Cardiac muscle cell (in vitro differentiated cells and primary cell): ENCODE measurements around the gene AURKA. TPM values are rescaled to one million over a fixed set of nuclear protein-coding genes. Genes with fewer than 3 reads are reported as not detected.

ENCODE experiments used
- DNase-seq, 2 donors: peaks; one replicate each; pipeline versions ENCODE4 v3.0.0 to v3.0.0-alpha.2; 2010 to 2017; ENCODE audit warnings: low read depth in 1 of 2, low spot score in 1 of 2
- H3K27ac ChIP-seq: fragments of 200-600 bp; sonication (generic); 2 replicates; pipeline ENCODE4 v1.5.1; 2016
- H3K27me3 ChIP-seq: fragments of 200-600 bp; sonication (generic); 2 replicates; pipeline ENCODE4 v1.6.0; 2016; ENCODE audit warnings: control low read depth
- H3K36me3 ChIP-seq: fragments of 200-600 bp; sonication (generic); 2 replicates; pipeline ENCODE4 v1.5.1; 2016; ENCODE audit warnings: control low read depth
- H3K4me1 ChIP-seq: fragments of 200-600 bp; sonication (generic); 2 replicates; pipeline ENCODE4 v1.8.1; 2017; ENCODE audit warnings: low read depth, mild to moderate bottlenecking, mixed run types
- H3K4me3 ChIP-seq: fragments of 200-600 bp; sonication (generic); 2 replicates; pipeline ENCODE4 v1.5.1; 2016; ENCODE audit warnings: mild to moderate bottlenecking
- H3K9me3 ChIP-seq: fragments of 200-600 bp; sonication (generic); 2 replicates; pipeline ENCODE4 v1.5.1; 2017; ENCODE audit warnings: low read depth, mild to moderate bottlenecking, control low read depth
- CTCF ChIP-seq: IDR thresholded peaks from 2 replicates; pipeline ENCODE4 v1.5.1; 2012; ENCODE audit warnings: low read depth, mild to moderate bottlenecking, low read length
- polyA plus RNA-seq: library from polyadenylated mRNA; unstranded; fragments of >200 nt; fragmentation: Nextera tagmentation; extraction: Ambion mirVana; gene quantifications from 2 replicates; pipeline ENCODE4 v1.2.1, GENCODE V29; 2016
- total RNA-seq: library from RNA; depleted of rRNA; stranded (reverse); fragments of >200 nt; gene quantifications from 2 replicates; pipeline ENCODE4 v1.2.3, GENCODE V29; 2016

The AURKA gene
- total and polyA plus RNA-seq, 2 experiments from 2014 or later: 28.8 to 58.2 TPM

GRCh38 chr20:56371977-56372376, 20.0 kb downstream of the AURKA start:
- no peaks in the 10 kb centered on the region for H3K9me3 ChIP-seq
- no peaks in the 10 kb centered on the region for H3K27me3 ChIP-seq
- H3K4me3 ChIP-seq: no peak overlapping the region
- H3K36me3 ChIP-seq: peaks cover 21% of the 10 kb centered on the region
- no peak for DNase-seq
- H3K27ac ChIP-seq: peak overlapping the region; percentile 81
- TF ChIP-seq CTCF: no peak
- H3K4me1 ChIP-seq: peaks cover 18% of the 10 kb centered on the region

- Histone ChIP-seq H3K27ac (peak overlapping the region; percentile 66), H3K27me3 (no peaks in the 10 kb centered on the region), H3K36me3 (peaks cover 38% of the 10 kb centered on the region), H3K4me1 (peaks cover 14% of the 10 kb centered on the region), H3K9me3 (no peaks in the 10 kb centered on the region), H3K4me3 (no peak overlapping the region)
- no peak for TF ChIP-seq CTCF
- DNase-seq: no peak
Measured at GRCh38 chr20:56369179-56369578, 22.8 kb downstream of the AURKA start.

- no peak overlapping the region for H3K4me3 ChIP-seq
- H3K9me3 ChIP-seq: no peaks in the 10 kb centered on the region
- peaks cover 38% of the 10 kb centered on the region for H3K36me3 ChIP-seq
- peak overlapping the region; percentile 66 for H3K27ac ChIP-seq
- no peaks in the 10 kb centered on the region for H3K27me3 ChIP-seq
- H3K4me1 ChIP-seq: peaks cover 14% of the 10 kb centered on the region
- DNase-seq: no peak
- no peak for TF ChIP-seq CTCF
Measured at GRCh38 chr20:56368351-56369134, 23.5 kb downstream of the AURKA start.

- H3K4me3 ChIP-seq: no peak overlapping the region
- H3K4me1 ChIP-seq: peaks cover 23% of the 10 kb centered on the region
- H3K36me3 ChIP-seq: peaks cover 26% of the 10 kb centered on the region
- no peak for DNase-seq
- no peaks in the 10 kb centered on the region for H3K9me3 ChIP-seq
- TF ChIP-seq CTCF: no peak
- H3K27me3 ChIP-seq: no peaks in the 10 kb centered on the region
- no peak overlapping the region for H3K27ac ChIP-seq
Measured at GRCh38 chr20:56363491-56363890, 28.5 kb downstream of the AURKA start.

- no peaks in the 10 kb centered on the region for H3K27me3 ChIP-seq
- TF ChIP-seq CTCF: no peak
- peaks cover 26% of the 10 kb centered on the region for H3K36me3 ChIP-seq
- H3K4me3 ChIP-seq: no peak overlapping the region
- H3K9me3 ChIP-seq: no peaks in the 10 kb centered on the region
- no peak for DNase-seq
- H3K27ac ChIP-seq: no peak overlapping the region
- peaks cover 23% of the 10 kb centered on the region for H3K4me1 ChIP-seq
Measured at GRCh38 chr20:56362833-56363413, 29.1 kb downstream of the AURKA start.
